ENCODE measurements around the gene CIZ1. TPM values are rescaled to one million over a fixed set of nuclear protein-coding genes. Genes with fewer than 3 reads are reported as not detected.
A peak's percentile ranks its signal among the peaks of the same experiment; 100 is the strongest.

Gene CIZ1
- polyA plus RNA-seq, 2 of the 4 experiments (the other 2 are of a cell fraction), result 39.2 to 92.5 TPM

GRCh38 chr9:128190516-128191405 is 611 bp downstream of the CIZ1 start:
- WGBS (ENCODE audit: missing lambda C conversion rate), result 31% methylated on average over 23 of the region's 32 CpGs
- H3K27ac ChIP-seq, result peak overlapping the region; percentile 98 to 99
- TF ChIP-seq MYC (IDR thresholded peaks at IDR 0.05; ENCODE audit: borderline replicate concordance, low read length), result no peak
- no peak for TF ChIP-seq GATA3 (IDR thresholded peaks at IDR 0.05; ENCODE audit: borderline replicate concordance)
- TF ChIP-seq TFCP2L1 (CRISPR knock-in tag; IDR thresholded peaks at IDR 0.05), result no peak
- no peak for TF ChIP-seq USF2 (IDR thresholded peaks at IDR 0.05)
- no peak for TF ChIP-seq SMC3 (IDR thresholded peaks at IDR 0.05)
- TF ChIP-seq NFE2L2 (conservative IDR thresholded peaks at IDR 0.05; ENCODE audit: low read length), result no peak
- no peak for TF ChIP-seq HES2 (IDR thresholded peaks at IDR 0.05)

GRCh38 chr9:128190013-128190412 is 1.4 kb downstream of the CIZ1 start:
- no peak for TF ChIP-seq ESRRA (IDR thresholded peaks at IDR 0.05; ENCODE audit: borderline replicate concordance, low read length)
- no peak for TF ChIP-seq POLR2AphosphoS2 (conservative IDR thresholded peaks at IDR 0.05; ENCODE audit: low read length)

More at GRCh38 chr9:128190516-128191405, 611 bp downstream of the CIZ1 start:
- CTCF ChIA-PET, result interaction anchor here (0.7 to 2.8 kb wide), 23 partner anchors 9 to 406 kb away, joined by 3 to 41 read pairs (median 3); partner anchors contain the start of gene DNM1
- Histone ChIP-seq H3K4me1 (peaks cover 17% of the 10 kb centered on the region), H3K9me3 (no peaks in the 10 kb centered on the region), H3K4me2 (peak overlapping the region; percentile 94), H3K4me3 (peak overlapping the region; percentile 86)
- ATAC-seq (peak; percentile 1 to 41; a peak in 4 of 6 replicates), DNase-seq (ENCODE audit: low read depth in 1 of 2, low spot score in 1 of 2) (no peak), FAIRE-seq (no peak)
- POLR2A ChIA-PET, result interaction anchor here (0.9 to 1.6 kb wide), 2 partner anchors 62 to 151 kb away, joined by 3 read pairs; no protein-coding TSS in a partner anchor

GRCh38 chr9:128188209-128188608 is 3.2 kb downstream of the CIZ1 start:
- POLR2A ChIA-PET, result no interaction called here
- 88% methylated on average over 1 of the region's 1 CpG for WGBS (ENCODE audit: missing lambda C conversion rate)

More at GRCh38 chr9:128190013-128190412, 1.4 kb downstream of the CIZ1 start:
- Histone ChIP-seq H3K4me3 (no peak overlapping the region; the same call in 2 of the 3 replicates), H3K4me2 (peak overlapping the region; percentile 94), H3K27ac (peak overlapping the region in 1 of 2 experiments; percentile 99; a peak in 1 of 6 replicates), H3K9me3 (no peaks in the 10 kb centered on the region), H3K4me1 (peaks cover 17% of the 10 kb centered on the region)
- DNase-seq (ENCODE audit: low read depth in 1 of 2, low spot score in 1 of 2), result no peak
- POLR2A ChIA-PET, result interaction anchor here (1.6 kb wide), 1 partner anchor 61 kb away, joined by 3 read pairs; no protein-coding TSS in a partner anchor
- WGBS (ENCODE audit: missing lambda C conversion rate), result 85% methylated on average over 2 of the region's 2 CpGs
- CTCF ChIA-PET, result interaction anchor here (0.8 to 2.8 kb wide), 18 partner anchors 9 to 406 kb away, joined by 3 to 41 read pairs (median 3); partner anchors contain the start of gene DNM1
- no peak for FAIRE-seq
- ATAC-seq, result no peak

GRCh38 chr9:128187361-128187760 is 4.0 kb downstream of the CIZ1 start:
- WGBS (ENCODE audit: missing lambda C conversion rate), result 100% methylated on average over 2 of the region's 2 CpGs
- no peak overlapping the region for H3K27ac ChIP-seq
- TF ChIP-seq FOXS1 (CRISPR knock-in tag; IDR thresholded peaks at IDR 0.05) (no peak), JUN (IDR thresholded peaks at IDR 0.05) (no peak), ESRRA (IDR thresholded peaks at IDR 0.05; ENCODE audit: borderline replicate concordance, low read length) (no peak), HMGXB4 (CRISPR knock-in tag; IDR thresholded peaks at IDR 0.05; ENCODE audit: borderline replicate concordance) (no peak), JUNB (IDR thresholded peaks at IDR 0.05) (no peak), RCOR1 (IDR thresholded peaks at IDR 0.05; ENCODE audit: low read depth, low read length) (no peak), FOSB (CRISPR knock-in tag; IDR thresholded peaks at IDR 0.05) (no peak), CBX2 (IDR thresholded peaks at IDR 0.05; ENCODE audit: borderline replicate concordance, low read depth) (no peak), ZC3H11A (IDR thresholded peaks at IDR 0.05) (no peak), HES2 (IDR thresholded peaks at IDR 0.05) (no peak)
- peaks cover 11% of the 10 kb centered on the region for H3K4me1 ChIP-seq
- DNase-seq (ENCODE audit: low read depth in 1 of 2, low spot score in 1 of 2), result no peak
- H3K4me3 ChIP-seq, result no peak overlapping the region
- FAIRE-seq, result no peak
- no peak for ATAC-seq
- POLR2A ChIA-PET, result interaction anchor here (1.2 kb wide), 1 partner anchor 27 kb away, joined by 4 read pairs; the partner anchor contains the start of gene BBLN
- no peaks in the 10 kb centered on the region for H3K9me3 ChIP-seq
- H3K4me2 ChIP-seq, result no peak overlapping the region
- CTCF ChIA-PET, result interaction anchor here (1.0 to 2.7 kb wide), 3 partner anchors 17 to 74 kb away, joined by 3 to 12 read pairs (median 3); partner anchors contain the start of gene DNM1

More at GRCh38 chr9:128188209-128188608, 3.2 kb downstream of the CIZ1 start:
- CTCF ChIA-PET, result interaction anchor here (1.0 to 2.7 kb wide), 2 partner anchors 16 to 153 kb away, joined by 3 to 12 read pairs; partner anchors contain the start of gene DNM1
- Histone ChIP-seq H3K4me2 (no peak overlapping the region), H3K4me1 (peaks cover 14% of the 10 kb centered on the region), H3K9me3 (no peaks in the 10 kb centered on the region), H3K27ac (no peak overlapping the region), H3K4me3 (no peak overlapping the region)
- no peak for DNase-seq (ENCODE audit: low read depth in 1 of 2, low spot score in 1 of 2)
- TF ChIP-seq NR3C1 (IDR thresholded peaks at IDR 0.05), result no peak
- no peak for TF ChIP-seq EHMT2 (IDR thresholded peaks at IDR 0.05; ENCODE audit: low read depth)
- TF ChIP-seq MAFK (IDR thresholded peaks at IDR 0.05; ENCODE audit: partially characterized antibody), result peak; percentile 98
- TF ChIP-seq ZSCAN20 (CRISPR knock-in tag; IDR thresholded peaks at IDR 0.05), result no peak
- ATAC-seq, result no peak
- no peak for FAIRE-seq
